WTC11 (cell line): ENCODE data around the gene TTN.

ENCODE experiments used
- ATF2 ChIP-seq: sonication (generic); formaldehyde crosslinking; IDR thresholded peaks from 2 replicates; pipeline ENCODE4 v1.8.1; 2022; ENCODE audit warnings: low read depth, missing genetic modification reagents, borderline replicate concordance
- CBFB ChIP-seq: sonication (generic); formaldehyde crosslinking; IDR thresholded peaks from 2 replicates; pipeline ENCODE4 v1.8.1; 2022; ENCODE audit warnings: mild to moderate bottlenecking, low read depth, missing genetic modification reagents
- CTCF ChIP-seq: fragments of 200-600 bp; IDR thresholded peaks from 2 replicates; pipeline ENCODE4 v1.8.0; 2022; ENCODE audit warnings: antibody characterized with exemption
- FOXJ3 ChIP-seq: sonication (generic); formaldehyde crosslinking; IDR thresholded peaks from 2 replicates; pipeline ENCODE4 v1.9.0; 2021; ENCODE audit warnings: missing genetic modification reagents, mild to moderate bottlenecking, borderline replicate concordance
- FOXP4 ChIP-seq: sonication (generic); formaldehyde crosslinking; IDR thresholded peaks from 2 replicates; pipeline ENCODE4 v1.8.0; 2022; ENCODE audit warnings: mild to moderate bottlenecking, missing genetic modification reagents
- HMGXB4 ChIP-seq: sonication (generic); formaldehyde crosslinking; IDR thresholded peaks from 2 replicates; pipeline ENCODE4 v1.8.1; 2023; ENCODE audit warnings: mild to moderate bottlenecking, moderate library complexity, missing genetic modification reagents
- IRF1 ChIP-seq: sonication (generic); formaldehyde crosslinking; IDR thresholded peaks from 2 replicates; pipeline ENCODE4 v1.8.0; 2023; ENCODE audit warnings: missing genetic modification reagents
- NR1H2 ChIP-seq: sonication (generic); formaldehyde crosslinking; IDR thresholded peaks from 2 replicates; pipeline ENCODE4 v1.9.0; 2021; ENCODE audit warnings: mild to moderate bottlenecking, moderate library complexity, missing genetic modification reagents
- SMAD3 ChIP-seq: sonication (generic); formaldehyde crosslinking; IDR thresholded peaks from 2 replicates; pipeline ENCODE4 v1.8.0; 2022; ENCODE audit warnings: missing genetic modification reagents, mild to moderate bottlenecking, borderline replicate concordance
- SP1 ChIP-seq: sonication (generic); formaldehyde crosslinking; conservative IDR thresholded peaks from 2 replicates; pipeline ENCODE4 v1.8.1; 2022; ENCODE audit warnings: missing genetic modification reagents
- TP53 ChIP-seq: sonication (generic); formaldehyde crosslinking; IDR thresholded peaks from 2 replicates; pipeline ENCODE4 v1.8.1; 2023; ENCODE audit warnings: mild to moderate bottlenecking, missing genetic modification reagents
- USF1 ChIP-seq: sonication (generic); formaldehyde crosslinking; IDR thresholded peaks from 2 replicates; pipeline ENCODE4 v1.8.0; 2022; ENCODE audit warnings: mild to moderate bottlenecking, missing genetic modification reagents
- USF2 ChIP-seq: sonication (generic); formaldehyde crosslinking; IDR thresholded peaks from 2 replicates; pipeline ENCODE4 v1.8.1; 2023; ENCODE audit warnings: mild to moderate bottlenecking, missing genetic modification reagents, moderate library complexity
- ZBTB21 ChIP-seq: sonication (generic); formaldehyde crosslinking; IDR thresholded peaks from 2 replicates; pipeline ENCODE4 v1.8.1; 2023; ENCODE audit warnings: mild to moderate bottlenecking, missing genetic modification reagents, borderline replicate concordance

- TF ChIP-seq CTCF (no peak), USF2 (CRISPR knock-in tag) (no peak), FOXP4 (no peak), HMGXB4 (CRISPR knock-in tag) (no peak), ZBTB21 (CRISPR knock-in tag) (no peak), FOXJ3 (CRISPR knock-in tag) (no peak), NR1H2 (CRISPR knock-in tag) (no peak), SMAD3 (CRISPR knock-in tag) (no peak), CBFB (CRISPR knock-in tag) (no peak), TP53 (no peak), USF1 (CRISPR knock-in tag) (no peak), IRF1 (CRISPR knock-in tag) (no peak), SP1 (CRISPR knock-in tag) (no peak), ATF2 (CRISPR knock-in tag) (no peak)
These were observed 38.6 kb upstream of the TTN start for GRCh38 chr2:178845566-178846457.
